ENCODE data around the gene IPO8. TPM values are rescaled to one million over a fixed set of nuclear protein-coding genes. Genes with fewer than 3 reads are reported as not detected.

IPO8 gene
- total RNA-seq, 1 donor from 2014 or later = 29.7 TPM

DNA sequence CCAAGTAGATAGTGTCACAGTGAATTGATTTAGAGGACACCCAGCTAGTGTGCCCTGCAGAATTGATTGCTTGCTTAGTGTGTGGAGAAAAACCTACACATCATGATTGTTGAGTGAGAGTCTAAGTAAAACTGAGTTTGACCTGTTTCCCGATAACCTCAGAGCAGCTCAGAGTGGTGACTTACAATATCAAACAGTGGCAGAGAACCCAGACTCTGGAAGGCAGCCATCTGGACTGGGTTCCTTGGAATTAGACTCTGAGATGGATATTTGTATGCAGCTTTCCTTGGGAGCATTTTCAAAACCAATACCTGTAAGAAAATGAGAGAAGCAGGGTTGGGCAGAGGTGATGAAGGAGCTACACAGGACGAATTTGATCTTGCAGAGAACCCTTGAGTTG is 109.8 kb downstream of the IPO8 start:
- Mint-ChIP-seq H3K27me3 (ENCODE audit: unreplicated experiment) (peaks cover 2% of the 10 kb centered on the region), H3K27ac (ENCODE audit: unreplicated experiment) (no peak overlapping the region), H3K9me3 (ENCODE audit: unreplicated experiment) (no peaks in the 10 kb centered on the region), H3K4me1 (ENCODE audit: low read depth, unreplicated experiment) (no peaks in the 10 kb centered on the region), H3K36me3 (ENCODE audit: unreplicated experiment) (peaks cover 5% of the 10 kb centered on the region), H3K4me3 (ENCODE audit: unreplicated experiment) (no peak overlapping the region)
- TF ChIP-seq, protein P1, sequence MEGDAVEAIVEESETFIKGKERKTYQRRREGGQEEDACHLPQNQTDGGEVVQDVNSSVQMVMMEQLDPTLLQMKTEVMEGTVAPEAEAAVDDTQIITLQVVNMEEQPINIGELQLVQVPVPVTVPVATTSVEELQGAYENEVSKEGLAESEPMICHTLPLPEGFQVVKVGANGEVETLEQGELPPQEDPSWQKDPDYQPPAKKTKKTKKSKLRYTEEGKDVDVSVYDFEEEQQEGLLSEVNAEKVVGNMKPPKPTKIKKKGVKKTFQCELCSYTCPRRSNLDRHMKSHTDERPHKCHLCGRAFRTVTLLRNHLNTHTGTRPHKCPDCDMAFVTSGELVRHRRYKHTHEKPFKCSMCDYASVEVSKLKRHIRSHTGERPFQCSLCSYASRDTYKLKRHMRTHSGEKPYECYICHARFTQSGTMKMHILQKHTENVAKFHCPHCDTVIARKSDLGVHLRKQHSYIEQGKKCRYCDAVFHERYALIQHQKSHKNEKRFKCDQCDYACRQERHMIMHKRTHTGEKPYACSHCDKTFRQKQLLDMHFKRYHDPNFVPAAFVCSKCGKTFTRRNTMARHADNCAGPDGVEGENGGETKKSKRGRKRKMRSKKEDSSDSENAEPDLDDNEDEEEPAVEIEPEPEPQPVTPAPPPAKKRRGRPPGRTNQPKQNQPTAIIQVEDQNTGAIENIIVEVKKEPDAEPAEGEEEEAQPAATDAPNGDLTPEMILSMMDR (IDR thresholded peaks at IDR 0.05; ENCODE audit: partially characterized antibody, unreplicated experiment) = no peak
- no peak for DNase-seq

DNA sequence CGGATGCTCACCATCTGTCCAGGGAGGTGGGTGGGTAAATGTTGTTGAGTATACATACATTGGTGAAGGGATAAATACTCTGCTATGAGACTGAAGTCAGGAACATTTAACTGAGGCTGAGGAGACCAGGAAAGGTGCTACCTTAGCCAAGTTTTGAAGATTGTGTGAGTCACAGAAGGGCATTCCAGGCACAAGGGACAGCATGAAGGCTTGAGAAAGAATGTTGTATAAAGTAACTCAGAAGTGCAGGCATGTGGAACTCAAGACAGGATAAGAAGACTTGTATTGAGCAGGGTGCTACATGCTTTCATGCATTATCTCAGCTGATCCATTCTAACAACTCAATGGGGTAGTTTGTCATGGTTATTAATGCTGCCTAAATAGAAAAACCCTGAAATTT is 112.7 kb downstream of the IPO8 start:
- no peak for DNase-seq
- Mint-ChIP-seq H3K27me3 (ENCODE audit: unreplicated experiment) (peaks cover 4% of the 10 kb centered on the region), H3K4me1 (ENCODE audit: low read depth, unreplicated experiment) (no peaks in the 10 kb centered on the region), H3K9me3 (ENCODE audit: unreplicated experiment) (no peaks in the 10 kb centered on the region), H3K36me3 (ENCODE audit: unreplicated experiment) (peaks cover under 1% of the 10 kb centered on the region), H3K27ac (ENCODE audit: unreplicated experiment) (no peak overlapping the region), H3K4me3 (ENCODE audit: unreplicated experiment) (no peak overlapping the region)
- TF ChIP-seq, protein P1 (IDR thresholded peaks at IDR 0.05; ENCODE audit: partially characterized antibody, unreplicated experiment) = no peak

DNA sequence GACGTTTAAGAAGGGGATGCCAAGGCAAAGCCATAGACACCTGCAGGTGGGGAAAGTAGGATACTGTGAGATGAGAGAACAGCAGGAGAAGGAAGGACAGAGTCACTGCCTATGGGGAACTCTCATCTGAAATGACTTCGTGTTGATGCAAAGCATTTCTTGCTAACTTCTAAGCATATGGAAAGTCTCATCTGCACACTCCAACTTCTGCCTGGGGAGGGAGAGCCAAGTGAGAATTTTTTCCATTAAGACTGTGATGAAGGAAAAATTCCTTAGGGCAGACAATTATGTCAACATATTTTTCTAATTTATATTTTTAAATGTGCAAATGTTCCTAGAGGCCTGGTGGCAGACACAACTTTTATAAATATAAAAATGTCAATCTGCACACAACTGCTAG is 115.3 kb downstream of the IPO8 start:
- Mint-ChIP-seq H3K4me3 (ENCODE audit: unreplicated experiment) (no peak overlapping the region), H3K9me3 (ENCODE audit: unreplicated experiment) (no peaks in the 10 kb centered on the region), H3K27me3 (ENCODE audit: unreplicated experiment) (peaks cover 4% of the 10 kb centered on the region), H3K4me1 (ENCODE audit: low read depth, unreplicated experiment) (no peaks in the 10 kb centered on the region), H3K27ac (ENCODE audit: unreplicated experiment) (no peak overlapping the region), H3K36me3 (ENCODE audit: unreplicated experiment) (peaks cover 6% of the 10 kb centered on the region)
- TF ChIP-seq, protein P1 (IDR thresholded peaks at IDR 0.05; ENCODE audit: partially characterized antibody, unreplicated experiment) = no peak
- no peak for DNase-seq

Other genes starting within 250 kb of the IPO8 start
- 36.5 TPM for gene CAPRIN2, start 59.1 kb upstream of the IPO8 start, total RNA-seq (ENCODE audit: unreplicated experiment)
- gene TSPAN11, start 230.9 kb upstream of the IPO8 start, total RNA-seq (ENCODE audit: unreplicated experiment) = 31.0 TPM